HG03108 (cell line): ENCODE measurements around the gene ERCC8.
A peak's percentile ranks its signal among the peaks of the same experiment; 100 is the strongest.

Experiments used
- ATAC-seq: cut with Tn5 transposase; IDR thresholded peaks from one replicate; pipeline ENCODE4 v1.9.1; 2021; ENCODE audit warnings: moderate library complexity; ENCODE audit not compliant: unreplicated experiment

Gene ERCC8

DNA sequence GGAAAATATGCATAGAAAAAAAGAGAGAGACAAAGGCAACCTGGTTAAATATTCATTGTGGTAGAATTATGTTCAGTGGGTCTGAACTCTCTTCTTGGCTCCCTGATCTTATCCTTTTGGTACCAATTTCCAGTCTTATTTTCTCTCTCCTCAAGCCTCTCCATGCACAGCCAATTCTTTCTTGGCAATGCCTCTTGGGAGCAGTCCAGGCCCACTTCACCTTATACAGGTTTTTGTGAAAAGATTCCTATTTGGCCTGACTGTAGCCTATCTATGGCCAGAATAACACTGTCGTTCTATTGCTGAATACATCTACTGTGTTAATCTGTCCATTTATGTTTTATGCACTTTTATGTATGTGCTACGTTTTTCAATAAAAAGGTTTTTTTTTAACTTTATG lies 103.5 kb downstream of the ERCC8 start:
- ATAC-seq, result no peak

DNA sequence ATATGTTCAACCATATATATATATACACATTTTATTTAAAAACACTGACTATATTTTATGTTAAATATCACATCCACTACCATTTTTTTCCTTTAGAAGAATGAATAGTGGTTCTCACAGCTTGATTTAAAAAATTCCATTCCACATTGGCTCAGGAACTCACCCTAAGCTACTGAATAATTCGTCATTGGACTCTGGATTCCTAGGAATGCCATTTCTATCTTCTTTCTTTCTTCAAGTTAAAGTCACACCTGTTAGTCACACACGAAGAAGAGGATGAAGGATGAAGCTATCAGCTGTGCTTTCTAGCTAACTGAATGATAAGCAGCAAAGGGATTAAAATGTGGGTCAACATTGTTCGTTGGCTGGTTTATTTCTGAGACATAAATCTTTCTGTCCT lies 108.7 kb downstream of the ERCC8 start:
- no peak for ATAC-seq

DNA sequence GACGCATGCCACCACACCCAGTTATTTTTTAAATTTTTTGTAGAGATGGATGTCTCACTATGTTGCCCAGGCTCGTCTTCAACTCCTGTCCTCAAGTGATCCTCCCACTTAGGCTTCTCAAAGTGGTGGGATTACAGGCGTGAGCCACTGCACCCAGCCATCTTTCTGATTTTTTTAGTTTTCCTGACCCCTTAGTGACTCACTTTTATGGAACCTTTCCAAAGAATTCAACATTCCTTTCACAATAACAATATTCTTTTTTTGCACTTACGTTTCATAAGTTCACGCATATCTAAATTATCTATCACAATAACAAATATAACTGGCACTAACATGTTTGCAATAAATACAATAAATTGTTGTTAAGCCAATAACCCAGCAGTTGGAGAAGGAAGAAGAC lies 109.3 kb downstream of the ERCC8 start:
- ATAC-seq, result no peak

DNA sequence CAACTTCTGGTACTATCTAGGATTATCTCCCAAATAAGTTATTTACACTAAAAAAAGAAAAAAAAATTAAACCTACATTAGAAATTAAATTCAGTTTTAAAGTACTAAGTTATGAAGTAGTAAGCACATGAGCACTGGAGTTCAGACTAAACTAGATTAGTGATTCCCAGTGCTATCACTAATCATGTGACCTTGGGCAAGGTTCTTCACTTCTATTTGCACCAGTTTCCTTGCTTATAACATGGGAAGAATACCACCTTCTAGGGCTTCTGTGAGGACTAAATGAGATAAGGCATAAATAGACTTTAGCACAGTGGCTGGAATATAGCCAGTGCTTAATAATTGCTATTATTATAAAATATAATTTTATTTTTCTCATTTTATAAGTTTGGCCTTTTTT lies 111.3 kb downstream of the ERCC8 start:
- no peak for ATAC-seq

DNA sequence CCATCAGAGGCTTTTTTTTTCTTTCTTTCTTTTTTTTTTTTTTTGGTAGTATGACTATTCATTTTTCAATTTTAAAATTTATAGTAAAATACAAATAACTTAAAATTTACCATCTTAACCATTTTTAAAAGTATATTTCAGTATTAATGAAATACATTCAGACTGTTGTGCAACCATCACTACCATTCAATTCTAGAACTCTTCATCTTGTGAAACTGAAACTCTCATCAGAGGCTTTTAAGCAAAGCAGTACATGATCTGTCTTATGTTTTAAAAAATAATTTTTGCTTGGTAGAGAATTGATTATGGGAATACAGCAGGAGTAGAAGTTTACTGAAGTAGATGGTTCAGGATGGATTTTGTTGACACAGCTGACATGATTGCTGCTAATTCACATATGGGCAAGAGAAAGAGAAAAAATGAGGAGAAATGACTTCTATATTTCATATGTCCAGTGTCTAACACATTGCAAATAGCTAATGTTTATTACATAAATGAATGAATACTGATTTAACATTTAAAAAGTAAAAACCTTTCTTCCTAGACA lies 114.2 kb downstream of the ERCC8 start:
- ATAC-seq, result no peak

DNA sequence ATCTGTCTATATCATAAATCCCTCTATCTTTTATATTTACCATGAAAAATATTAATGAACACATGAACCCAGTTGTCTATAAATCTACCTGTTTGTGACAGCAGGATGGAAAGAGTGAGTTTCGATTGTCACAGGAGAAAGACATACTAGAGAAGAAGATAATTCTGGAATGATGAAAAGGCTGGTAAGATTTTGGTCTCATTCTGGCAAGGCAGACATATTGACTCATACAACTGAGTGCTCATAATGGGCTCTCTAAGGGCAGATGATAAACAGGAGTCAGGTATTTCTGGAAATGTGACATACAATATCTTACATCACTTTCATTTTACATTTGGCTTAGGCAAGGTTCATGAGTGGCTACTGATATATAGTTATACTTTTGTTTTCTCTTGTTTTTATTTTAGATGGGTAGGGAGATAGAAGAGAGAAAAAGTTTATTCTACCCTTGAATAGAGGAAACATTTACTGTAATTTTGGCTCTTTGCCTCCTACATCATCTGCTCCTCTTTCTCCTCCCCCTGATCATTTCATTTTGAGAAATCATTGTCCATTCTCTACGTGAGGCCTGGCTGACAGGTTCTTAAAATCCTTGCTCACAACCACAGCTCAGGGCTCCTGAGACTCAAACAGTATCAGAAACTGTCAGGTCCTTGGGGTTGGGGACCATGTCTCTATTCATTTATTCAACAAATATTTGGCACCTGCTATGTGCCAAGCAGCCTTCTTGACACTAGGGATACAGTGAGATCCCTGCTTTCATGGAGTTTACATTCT lies 115.2 kb downstream of the ERCC8 start:
- ATAC-seq, result no peak

DNA sequence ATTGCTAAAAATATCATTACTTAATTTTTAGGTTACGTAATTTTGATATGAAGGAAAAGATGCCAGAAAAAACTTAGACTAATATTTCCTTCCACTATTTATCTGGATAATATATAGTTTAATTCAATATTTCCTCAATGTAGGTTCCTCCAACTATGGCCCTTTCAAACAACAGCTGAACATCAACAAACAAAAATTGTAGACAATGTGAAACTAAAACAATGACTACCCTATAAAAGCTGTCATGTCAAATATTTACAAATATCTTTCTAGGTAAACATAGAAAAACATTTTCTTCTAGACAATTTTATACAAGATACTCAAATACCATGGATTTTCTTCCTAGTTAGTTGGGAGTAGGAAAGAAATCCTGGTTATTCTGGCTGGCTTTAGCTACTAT lies 117.7 kb downstream of the ERCC8 start:
- no peak for ATAC-seq

DNA sequence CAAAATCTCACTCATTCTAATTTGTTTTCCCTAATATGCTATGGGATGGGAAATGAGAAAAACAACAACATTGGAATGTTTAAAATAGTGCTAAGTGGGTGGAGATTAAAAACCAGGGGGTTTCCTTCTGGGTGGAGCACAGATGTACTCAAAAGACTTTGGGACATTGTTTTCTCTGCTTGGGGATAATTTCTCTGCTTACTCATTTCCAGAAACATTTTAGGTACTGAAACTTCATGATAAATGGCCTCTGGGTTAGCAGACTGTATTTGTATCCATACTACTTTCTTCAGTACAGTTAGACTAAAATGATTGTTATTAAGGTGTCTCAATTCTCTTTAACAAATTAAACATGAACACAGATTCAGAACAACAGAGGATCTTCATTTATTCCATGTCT lies 118.2 kb downstream of the ERCC8 start:
- peak; percentile 57 for ATAC-seq
